HG03060 (cell line): ENCODE data around the gene OFD1.
"Not testable (repeated sequence)": the region's sequence is repeated elsewhere in the genome, so short reads cannot be mapped to it uniquely, and the experiment has no call there.

Source experiments
- ATAC-seq: cut with Tn5 transposase; IDR thresholded peaks from one replicate; pipeline ENCODE4 v1.9.1; 2021; ENCODE audit warnings: low read depth, moderate number of reproducible peaks; ENCODE audit not compliant: unreplicated experiment

The OFD1 gene

DNA sequence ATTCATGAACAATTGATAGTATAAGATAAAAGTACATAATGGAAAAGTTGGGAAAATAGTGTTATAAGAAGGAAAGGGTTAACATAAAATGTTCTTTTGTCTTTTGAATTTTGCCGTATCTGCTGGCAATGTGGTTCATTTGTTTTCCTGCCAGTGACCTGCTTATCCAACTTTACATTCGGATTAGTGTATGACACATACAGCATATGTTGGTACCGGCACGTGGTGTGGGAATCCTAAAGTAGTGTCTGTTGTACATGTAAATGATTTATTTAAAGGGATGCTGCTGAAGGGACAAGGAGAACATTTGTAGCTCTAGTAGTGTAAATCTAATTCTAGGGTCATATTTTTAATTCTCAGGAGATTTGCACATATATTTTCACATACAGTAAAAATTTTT lies 34.2 kb upstream of the OFD1 start:
- no peak for ATAC-seq

DNA sequence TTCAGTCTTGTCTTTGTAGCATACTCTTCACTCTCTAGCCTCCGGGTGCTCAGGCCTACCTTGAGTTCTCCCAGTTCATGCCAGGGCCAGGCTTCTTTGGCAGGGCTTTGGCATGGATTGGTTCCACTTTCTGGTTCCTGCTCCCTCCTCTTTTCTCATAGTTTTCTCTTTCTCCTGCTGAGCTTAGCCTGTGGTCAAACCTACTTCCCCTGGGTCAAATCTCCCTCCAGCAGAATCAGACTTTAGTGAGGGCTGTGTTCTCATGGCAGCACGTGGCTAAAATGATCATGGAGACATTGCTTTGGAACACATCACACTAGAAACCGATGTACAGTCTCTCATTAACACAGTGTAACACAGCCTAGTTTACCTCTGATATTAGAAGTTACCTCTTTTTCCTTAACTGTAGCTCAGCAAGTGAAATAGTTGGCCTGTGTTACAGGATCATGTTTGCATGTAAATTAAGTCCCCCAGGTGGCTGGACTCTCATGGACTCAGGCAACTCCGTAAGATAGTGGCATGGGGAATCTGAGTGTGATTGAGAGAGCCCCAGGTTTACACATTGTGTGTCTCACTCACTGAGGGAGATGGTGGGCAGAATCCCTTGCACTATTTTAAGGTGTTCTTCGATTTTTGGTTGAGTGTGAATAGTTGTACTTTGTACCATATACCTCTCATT lies 32.3 kb upstream of the OFD1 start:
- ATAC-seq = no peak

DNA sequence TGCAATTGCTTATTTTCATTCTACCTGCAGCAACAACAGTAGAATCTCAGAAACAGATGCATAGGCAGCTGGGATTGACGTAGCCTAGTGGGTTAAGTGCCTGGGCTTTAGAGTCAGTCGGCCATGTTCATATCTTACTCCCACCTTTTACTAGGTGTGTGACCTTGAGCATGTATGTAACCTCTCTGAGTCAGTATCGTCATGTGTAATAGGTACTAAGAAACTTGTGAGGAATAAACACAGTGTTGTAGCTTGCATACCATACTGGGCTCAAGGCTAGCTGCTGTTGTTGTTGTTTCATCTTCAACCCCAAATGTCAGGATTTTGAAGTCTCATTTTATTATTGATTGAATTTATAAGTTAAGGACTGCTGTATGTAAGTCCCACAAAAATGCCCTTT lies 31.4 kb upstream of the OFD1 start:
- no peak for ATAC-seq

DNA sequence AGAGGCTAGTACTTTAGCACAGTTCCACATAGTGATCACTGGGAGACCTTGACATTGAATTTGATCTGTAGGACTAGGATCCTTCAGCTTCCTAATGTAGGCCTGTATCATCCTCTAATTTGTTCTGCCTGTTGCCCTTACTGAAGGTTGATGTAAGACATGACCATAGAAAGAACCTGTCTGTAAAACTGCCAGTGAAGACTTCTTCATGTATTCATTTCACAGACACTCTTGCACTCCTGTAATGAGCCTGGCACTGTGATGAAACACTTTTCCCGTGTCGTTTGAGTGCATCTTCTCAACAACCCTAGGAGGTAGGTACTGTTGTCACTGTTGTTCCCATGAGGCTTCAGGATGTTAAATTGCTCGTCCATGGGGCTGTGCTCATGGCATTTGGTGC lies 31.0 kb upstream of the OFD1 start:
- no peak for ATAC-seq

DNA sequence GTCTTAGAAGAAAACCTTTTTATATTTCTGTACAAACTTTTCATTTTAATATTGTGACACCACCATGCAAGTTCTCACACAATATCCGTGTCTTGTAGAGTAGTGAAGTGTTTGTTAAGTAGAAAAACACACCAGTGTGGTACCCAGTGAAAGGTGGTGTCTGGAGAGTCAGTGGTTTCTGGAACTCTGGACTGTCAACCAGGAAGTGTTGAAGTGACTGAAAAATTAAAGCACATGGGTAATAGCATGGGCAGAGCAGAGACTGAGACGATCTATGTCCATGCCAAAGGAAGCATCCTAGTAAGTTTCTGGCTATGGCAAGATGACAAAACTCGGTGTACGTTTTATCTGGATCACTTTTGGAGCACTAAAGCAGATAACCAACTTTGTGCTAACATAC lies 23.4 kb upstream of the OFD1 start:
- ATAC-seq = no peak

DNA sequence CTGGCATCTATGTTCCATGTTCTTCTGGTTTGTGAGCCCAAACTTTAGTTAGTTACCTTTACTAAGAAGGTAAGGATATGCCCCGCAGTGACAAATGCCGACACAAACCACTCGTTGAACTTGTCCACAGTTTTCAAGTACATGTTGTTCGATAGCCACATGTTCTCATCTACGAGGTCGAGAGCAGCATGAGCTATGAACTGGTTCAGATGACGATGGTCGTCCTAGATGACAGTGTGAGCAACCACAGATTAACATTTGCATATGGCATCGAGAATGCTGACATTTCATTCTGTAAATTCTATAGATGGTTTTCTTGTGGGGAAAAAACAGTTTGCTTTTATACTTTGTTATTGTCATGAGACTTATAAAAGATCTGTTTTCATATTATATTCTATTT lies 18.1 kb upstream of the OFD1 start:
- no peak for ATAC-seq

DNA sequence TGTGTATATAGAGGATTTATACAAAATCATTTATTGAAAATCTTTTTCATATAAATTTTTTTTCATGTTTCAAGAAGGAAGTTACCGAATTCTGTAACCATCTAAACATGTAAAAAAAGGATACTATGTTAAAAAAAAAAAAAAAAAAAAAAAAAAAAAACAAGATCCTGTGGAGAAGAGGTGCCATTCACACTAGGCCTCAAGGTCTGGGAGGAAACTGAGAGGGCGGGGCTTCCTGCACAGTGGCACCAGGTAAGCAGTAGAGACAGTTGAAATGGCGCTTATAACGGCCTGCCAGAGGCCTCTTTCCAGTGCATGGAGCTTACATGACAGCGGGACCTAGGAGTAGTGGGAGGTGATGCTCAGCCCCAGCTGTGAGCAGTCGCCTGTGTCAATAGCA lies 17.6 kb upstream of the OFD1 start:
- ATAC-seq = no peak

DNA sequence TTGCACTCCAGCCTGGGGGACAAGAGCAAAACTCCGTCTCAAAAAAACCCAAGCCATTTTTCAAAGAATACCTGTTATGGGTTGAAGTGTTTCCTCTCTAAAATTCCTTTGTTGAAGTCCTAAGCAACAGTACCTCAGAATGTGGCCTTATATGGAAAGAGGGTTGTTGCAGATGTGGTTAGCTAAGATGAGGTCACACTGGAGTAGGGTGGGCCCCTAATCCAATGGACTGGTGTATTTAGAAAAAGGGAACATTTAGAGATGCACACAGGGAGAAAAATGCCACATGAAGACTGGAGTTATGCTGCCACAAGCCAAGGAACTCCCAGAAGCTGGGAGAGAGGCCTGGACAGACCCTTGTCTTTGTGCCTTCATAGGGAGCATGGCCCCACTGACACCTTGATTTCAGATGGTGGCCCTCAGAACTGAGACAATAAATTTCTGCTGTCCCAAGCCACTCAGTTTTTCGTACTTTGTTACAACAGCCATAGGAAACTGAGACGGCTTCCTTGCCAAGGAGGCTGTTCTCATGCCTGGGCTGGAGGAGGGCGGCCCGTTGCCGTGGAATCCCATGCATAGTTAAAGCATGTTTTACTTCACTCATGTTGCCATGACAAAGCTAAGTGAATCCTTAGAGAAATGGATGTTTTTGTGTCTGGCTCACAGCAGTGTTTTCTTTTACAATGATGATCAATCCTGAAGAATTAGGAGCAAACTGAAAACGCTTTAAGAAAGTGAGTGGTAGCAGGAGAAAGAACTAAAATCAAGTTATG lies 16.7 kb upstream of the OFD1 start:
- ATAC-seq = no peak

DNA sequence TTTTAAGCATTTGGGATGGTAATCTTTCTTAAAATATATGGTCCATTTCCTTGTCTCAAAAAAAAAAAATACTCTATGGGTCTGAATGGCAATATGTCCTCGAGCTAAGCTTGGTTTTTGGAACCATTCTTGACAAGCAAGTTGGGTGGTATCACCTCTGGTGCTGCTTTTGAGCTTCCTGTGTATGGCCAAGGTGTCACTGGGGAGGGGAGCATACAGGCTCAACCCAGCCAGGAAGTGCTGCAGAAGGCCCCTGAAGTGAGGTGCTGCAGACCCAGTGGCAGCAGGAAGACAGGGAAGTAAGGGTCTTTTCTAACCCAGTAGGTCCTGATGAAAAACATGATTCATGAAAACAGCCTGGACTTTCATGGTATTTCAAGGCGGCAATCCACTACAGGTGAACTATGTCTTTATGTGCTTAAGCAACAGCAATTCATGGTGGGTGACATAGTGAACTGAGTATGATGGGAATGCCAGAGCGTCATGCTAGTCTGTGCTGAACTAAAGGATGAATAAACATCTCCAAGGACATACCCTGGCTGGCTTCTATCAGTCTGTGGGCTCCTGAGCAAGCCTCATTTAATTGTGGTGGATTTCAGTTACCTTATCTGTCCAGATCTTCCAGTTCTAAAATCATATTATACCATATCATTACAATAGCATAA lies 15.2 kb upstream of the OFD1 start:
- no peak for ATAC-seq

DNA sequence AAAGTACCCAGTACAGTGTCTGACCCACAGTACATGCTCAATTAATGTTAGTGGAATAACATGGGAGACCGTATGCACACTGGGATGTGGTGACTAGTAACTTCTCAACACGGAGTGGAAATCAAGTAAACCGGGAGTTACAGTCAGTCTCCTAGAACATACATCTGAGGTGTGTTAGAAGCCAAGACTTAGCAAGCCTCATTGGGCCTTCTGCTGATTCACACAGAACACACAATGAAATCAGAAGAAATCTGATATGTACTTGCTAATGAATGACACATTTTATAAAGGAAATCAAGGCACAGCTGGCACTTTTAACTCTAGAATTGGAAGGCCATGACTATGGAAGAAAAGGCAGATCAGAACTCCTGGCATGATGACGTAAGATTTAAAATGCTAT lies 13.2 kb upstream of the OFD1 start:
- ATAC-seq = no peak

DNA sequence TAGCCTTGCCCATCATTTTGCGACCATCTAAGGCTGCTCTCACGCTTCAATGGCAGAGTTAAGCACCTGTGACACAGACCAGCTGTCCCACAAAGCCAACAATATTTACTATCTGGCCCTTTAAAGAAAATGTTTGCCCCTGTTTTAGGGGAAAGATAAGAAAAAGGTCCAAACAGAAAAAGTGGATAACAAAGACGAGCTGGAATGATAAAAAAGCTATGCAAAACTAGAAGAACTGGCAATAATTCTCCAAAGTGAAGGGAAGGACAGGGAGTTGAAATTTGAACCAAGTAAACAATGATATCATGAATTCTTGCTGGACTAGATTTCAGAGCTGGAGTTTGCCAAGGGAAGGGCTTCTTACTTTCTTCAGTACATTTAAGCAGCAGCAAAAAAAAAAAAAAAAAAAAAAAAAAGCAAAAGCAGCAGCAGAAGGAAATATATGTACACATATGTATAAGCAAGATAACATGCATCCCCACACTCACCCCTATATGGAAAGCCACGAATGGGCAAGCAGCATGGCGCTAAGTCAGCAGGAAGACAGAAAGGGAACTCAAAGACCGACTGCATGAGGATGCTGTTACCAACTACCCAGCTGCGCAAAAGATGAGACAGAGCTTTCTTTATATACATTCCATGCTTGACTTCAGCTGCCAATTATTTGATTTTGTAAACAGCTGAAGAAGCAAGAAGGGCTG lies 12.6 kb upstream of the OFD1 start:
- no peak for ATAC-seq

DNA sequence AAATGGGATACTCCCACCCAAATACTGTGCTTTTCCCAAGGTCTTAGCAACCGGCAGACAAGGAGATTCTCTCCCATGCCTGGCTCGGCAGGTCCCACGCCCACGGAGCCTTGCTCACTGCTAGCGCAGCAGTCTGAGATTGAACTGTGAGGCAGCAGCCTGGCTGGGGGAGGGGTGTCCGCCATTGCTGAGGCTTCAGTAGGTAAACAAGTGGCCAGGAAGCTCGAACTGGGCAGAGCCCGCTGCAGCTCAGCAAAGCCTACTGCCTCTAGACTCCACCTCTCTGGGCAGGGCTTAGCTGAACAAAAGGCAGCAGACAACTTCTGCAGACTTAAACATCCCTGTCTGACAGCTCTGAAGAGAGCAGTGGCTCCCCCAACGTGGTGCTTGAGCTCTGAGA lies 9.7 kb upstream of the OFD1 start:
- ATAC-seq = not testable (repeated sequence)

DNA sequence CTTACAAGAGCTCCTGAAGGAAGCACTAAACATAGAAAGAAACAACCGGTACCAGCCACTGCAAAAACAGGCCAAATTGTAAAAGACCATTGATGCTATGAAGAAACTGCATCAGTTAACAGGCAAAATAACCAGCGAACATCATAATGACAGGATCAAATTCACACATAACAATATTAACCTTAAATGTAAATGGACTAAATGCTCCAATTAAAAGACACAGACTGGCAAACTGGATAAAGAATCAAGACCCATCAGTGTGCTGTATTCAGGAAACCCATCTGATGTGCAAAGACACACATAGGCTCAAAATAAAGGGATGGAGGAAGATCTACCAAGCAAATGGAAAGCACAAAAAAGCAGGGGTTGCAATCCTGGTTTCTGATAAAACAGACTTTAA lies 8.0 kb upstream of the OFD1 start:
- ATAC-seq = not testable (repeated sequence)

DNA sequence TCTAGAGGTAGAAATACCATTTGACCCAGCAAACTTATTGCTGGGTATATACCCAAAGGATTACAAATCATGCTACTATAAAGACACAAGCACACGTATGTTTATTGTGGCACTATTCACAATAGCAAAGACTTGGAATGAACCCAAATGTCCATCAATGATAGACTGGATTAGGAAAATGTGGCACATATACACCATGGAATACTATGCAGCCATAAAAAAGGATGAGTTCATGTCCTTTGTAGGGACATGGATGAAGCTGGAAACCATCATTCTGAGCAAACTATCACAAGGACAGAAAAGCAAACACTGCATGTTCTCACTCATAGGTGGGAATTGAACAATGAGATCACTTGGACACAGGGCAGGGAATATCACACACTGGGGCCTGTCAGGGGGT lies 4.0 kb upstream of the OFD1 start:
- ATAC-seq = not testable (repeated sequence)

DNA sequence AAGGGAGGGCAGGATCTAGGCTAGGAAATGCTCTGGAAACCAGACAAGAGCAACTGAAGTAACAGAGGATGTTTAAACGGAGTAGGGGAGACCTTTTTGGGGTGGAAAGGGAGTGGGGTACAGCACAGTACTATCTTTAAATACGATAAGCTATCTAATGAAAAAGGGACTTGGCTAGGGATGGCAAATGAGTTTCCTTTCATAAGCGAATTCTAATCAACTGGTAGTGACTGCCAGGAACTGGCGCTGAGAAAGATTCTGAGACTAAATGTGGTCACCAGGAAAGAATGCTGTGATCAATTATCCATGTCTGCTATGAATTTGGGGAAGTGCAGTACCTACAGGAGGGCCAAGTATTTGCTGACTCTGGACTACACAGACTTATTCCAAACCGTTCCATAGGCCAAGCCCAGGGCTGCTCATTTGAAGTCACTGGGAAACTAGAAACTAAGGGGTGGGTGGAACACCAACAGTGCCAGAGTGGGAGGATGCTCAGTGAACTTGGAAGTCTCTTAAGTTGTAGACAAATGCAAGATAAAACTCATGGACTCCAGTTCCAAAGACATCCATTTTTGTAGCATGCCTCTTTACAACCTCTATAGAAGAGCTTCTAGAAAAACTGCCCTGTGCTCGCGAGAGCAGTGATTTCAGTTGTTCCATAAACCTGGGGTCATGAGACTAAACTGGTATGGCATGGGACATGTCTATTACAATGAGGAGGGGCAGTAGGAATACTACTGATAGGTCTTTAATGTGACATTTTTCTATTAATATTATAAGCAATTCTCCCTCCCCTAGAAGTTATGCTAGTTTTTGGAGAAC lies 2.1 kb upstream of the OFD1 start:
- ATAC-seq = no peak

DNA sequence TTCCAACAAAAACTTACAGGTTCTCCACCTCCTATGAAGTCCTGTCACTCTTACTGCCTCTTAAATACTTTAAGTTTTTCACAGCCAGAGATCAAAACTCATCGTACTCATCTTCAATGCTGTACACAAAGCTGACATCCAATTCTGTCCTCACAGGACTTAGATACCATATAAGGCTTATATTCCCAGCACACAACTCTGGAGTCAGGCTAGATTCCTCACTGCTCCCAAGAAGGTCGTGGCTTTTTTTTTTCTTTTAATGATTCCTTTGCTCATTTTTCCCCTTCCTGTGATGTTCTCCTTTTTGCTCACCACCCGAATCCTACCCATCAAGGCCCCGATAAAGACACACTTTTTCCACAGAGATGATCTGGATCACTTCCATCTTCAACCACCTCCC lies 1.0 kb upstream of the OFD1 start:
- ATAC-seq = no peak

DNA sequence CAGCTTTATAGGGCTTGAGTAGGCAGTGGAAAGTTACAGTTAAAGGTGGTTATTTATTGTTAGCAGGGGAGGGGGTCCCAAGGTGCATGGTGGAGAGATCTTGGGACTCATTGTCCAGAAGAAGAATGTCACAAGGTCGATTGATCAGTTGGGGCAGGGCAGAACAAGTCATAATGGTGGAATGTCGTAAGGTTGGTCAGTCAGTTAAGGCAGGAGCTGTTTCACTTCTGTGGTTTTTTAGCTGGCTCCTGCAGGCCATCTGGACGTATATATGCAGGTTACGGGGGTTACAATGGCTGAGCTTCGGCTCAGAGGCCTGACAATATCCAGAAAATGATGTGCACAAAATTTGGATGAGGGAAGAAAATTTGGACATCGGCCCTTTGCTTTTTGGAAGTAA lies 7.1 kb downstream of the OFD1 start:
- ATAC-seq = no peak

DNA sequence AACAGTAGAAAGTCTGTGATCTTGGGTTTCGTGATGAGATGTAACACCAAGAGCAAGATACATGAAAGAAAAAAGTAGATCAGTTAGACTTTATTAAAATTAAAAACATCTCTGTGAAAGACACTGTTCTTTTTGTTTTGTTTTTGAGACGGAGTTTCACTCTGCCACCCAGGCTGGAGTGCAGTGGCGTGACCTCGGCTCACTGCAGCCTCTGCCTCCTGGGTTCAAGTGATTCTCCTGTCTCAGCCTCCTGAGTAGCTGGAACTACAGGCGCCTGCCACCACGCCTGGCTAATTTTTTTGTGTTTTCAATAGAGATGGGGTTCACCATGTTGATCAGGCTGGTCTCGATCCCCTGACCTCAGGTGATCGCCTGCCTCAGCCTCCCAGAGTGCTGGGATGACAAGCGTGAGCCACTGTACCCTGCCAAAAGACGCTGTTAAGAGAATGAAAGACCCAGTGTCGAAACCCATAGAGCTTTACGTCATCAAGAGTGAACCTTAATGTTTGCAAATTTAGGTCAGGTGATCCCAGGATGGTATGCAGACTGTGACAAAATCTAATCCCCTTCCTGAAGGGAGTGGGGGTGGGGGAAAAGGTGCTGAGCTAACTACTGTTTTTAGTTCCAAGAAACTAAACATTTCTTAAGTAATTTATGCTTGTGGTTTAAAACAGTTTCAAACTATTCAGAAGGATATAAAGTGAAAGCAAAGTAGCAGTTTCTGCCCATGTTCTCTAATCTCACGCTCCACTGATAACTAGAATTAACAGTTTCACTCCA lies 8.0 kb downstream of the OFD1 start:
- ATAC-seq = peak; percentile 85

DNA sequence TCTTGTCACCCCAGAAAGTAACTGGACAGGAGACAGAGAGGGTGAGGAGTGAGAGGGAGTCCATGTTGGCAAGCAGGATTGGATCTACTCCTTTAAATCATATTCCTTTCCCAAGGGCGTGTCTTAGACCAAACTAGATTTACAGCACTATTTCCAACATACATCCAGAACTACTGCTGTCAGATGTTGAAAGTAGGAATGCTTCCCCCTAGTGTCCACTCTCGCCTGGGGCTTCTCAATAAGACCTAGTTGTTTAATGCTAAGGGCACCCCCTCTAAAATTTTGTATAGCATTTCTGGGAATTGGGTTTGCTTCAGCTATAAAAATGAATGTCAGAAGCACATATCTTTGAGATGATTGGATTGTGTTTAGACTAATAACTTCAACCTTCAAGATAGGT lies 13.3 kb downstream of the OFD1 start:
- ATAC-seq = no peak

DNA sequence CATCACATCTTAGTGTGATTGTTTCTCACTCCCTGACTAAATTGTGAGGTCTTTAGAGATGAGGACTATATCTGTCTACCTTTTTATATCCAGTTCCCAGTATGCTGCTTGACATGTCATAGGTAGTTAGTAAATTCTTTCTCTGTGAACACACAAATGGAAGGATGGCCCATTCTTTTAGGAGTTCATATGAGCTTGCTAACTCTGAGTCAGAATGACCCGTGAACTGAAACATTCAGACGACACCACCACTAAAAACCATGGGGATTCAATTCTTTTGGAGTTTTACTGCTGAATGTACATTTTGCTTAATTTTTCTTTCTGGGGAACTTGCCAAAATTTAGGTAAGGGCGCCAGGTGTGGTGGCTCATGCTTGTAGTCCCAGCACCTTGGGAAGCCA lies 13.9 kb downstream of the OFD1 start:
- no peak for ATAC-seq
